B cell (primary cell): Measurements from ENCODE around the gene TNNI3K. TPM values are rescaled to one million over a fixed set of nuclear protein-coding genes. Genes with fewer than 3 reads are reported as not detected.

Experiments
- ATAC-seq: fragments of 200-7000 bp; cut with Tn5 transposase; one replicate; pipeline ENCODE4 v1.10.0; 2021; ENCODE audit warnings: low read depth, mild to moderate bottlenecking, moderate number of reproducible peaks, moderate library complexity
- CTCF ChIA-PET: fragments of 350-600 bp; sonication (Branson Sonifier 250); formaldehyde crosslinking; loops from one replicate; lab custom pipeline; 2021; ENCODE audit warnings: antibody characterized with exemption, inconsistent platforms; lab: Charles Lee
- POLR2A ChIA-PET: fragments of 350-600 bp; sonication (Branson Sonifier 250); formaldehyde crosslinking; loops from one replicate; lab custom pipeline; 2021; ENCODE audit warnings: antibody characterized with exemption; lab: Charles Lee
- DNase-seq: peaks from one replicate; pipeline ENCODE4 v3.0.0; 2013
- H2AFZ ChIP-seq: 2 replicates; pipeline ENCODE4 v1.6.1; 2012; ENCODE audit warnings: mild to moderate bottlenecking, low read depth, low read length; ENCODE audit not compliant: insufficient read depth, poor library complexity, severe bottlenecking
- H3K27ac ChIP-seq, 2 donors: 1 replicate in 1 of 2; 2 replicates in 1 of 2; pipeline ENCODE4 v1.5.1; 2012 to 2013; ENCODE audit warnings: low read length in 2 of 2, mild to moderate bottlenecking in 2 of 2, moderate library complexity in 1 of 2
- H3K27me3 ChIP-seq, 4 experiments: fragments of 200-600 bp in 1 of 4; sonication (generic) in 1 of 4; replicated peaks in 1 of 4; 1 replicate in 2 of 4; 2 replicates in 2 of 4; pipeline versions ENCODE4 v1.6.1 to v1.7.0; 2013 to 2016; ENCODE audit warnings: low read length in 3 of 4, mild to moderate bottlenecking in 2 of 4, mixed read lengths in 1 of 4, moderate library complexity in 1 of 4; ENCODE audit not compliant: insufficient read depth in 4 of 4, control insufficient read depth in 3 of 4; ENCODE audit errors: control extremely low read depth in 1 of 4
- H3K36me3 ChIP-seq, 2 experiments: replicated peaks in 1 of 2; 1 replicate in 1 of 2; 2 replicates in 1 of 2; pipeline versions ENCODE4 v1.6.1 to v1.7.1; 2013; ENCODE audit warnings: low read length in 1 of 2; ENCODE audit not compliant: insufficient read depth in 2 of 2, control insufficient read depth in 1 of 2; ENCODE audit errors: control extremely low read depth in 1 of 2, extremely low read depth in 1 of 2
- H3K4me1 ChIP-seq, 2 donors: fragments of 200-600 bp in 1 of 2; sonication (generic) in 1 of 2; 1 replicate in 1 of 2; 2 replicates in 1 of 2; pipeline versions ENCODE4 v1.5.1 to v1.6.1; 2013 to 2017; ENCODE audit warnings: low read length in 2 of 2; ENCODE audit not compliant: control insufficient read depth in 2 of 2, insufficient read depth in 2 of 2
- H3K4me2 ChIP-seq: replicated peaks from 2 replicates; pipeline ENCODE3; 2012; ENCODE audit warnings: mild to moderate bottlenecking, low read depth, low read length; ENCODE audit not compliant: poor library complexity, severe bottlenecking
- H3K4me3 ChIP-seq, 5 experiments: fragments of 200-600 bp in 1 of 5; sonication (generic) in 1 of 5; 1 replicate in 3 of 5; 2 replicates in 2 of 5; pipeline versions ENCODE4 v1.5.1 to v1.7.0; 2011 to 2016; ENCODE audit warnings: low read length in 4 of 5, mild to moderate bottlenecking in 4 of 5, low read depth in 2 of 5, control low read depth in 1 of 5, moderate library complexity in 1 of 5; ENCODE audit not compliant: insufficient read depth in 1 of 5; ENCODE audit errors: control extremely low read depth in 1 of 5, extremely low read depth in 1 of 5
- H3K79me2 ChIP-seq: fragments of 200-600 bp; sonication (generic); one replicate; pipeline ENCODE4 v1.6.0; 2016; ENCODE audit warnings: low read length; ENCODE audit not compliant: control insufficient read depth, insufficient read depth
- H3K9ac ChIP-seq: fragments of 200-600 bp; sonication (generic); 2 replicates; pipeline ENCODE4 v1.6.1; 2017; ENCODE audit warnings: mild to moderate bottlenecking, low read length, moderate library complexity
- H3K9me3 ChIP-seq, 3 donors: one replicate each; pipeline versions ENCODE4 v1.6.1 to v1.7.1; 2013; ENCODE audit warnings: low read length in 2 of 3; ENCODE audit not compliant: control insufficient read depth in 2 of 3, insufficient read depth in 1 of 3; ENCODE audit errors: control extremely low read depth in 1 of 3
- H4K20me1 ChIP-seq: 2 replicates; pipeline ENCODE4 v1.6.0; 2012; ENCODE audit warnings: mild to moderate bottlenecking, low read length; ENCODE audit not compliant: insufficient read depth, control insufficient read depth, poor library complexity, severe bottlenecking
- H3K27ac Mint-ChIP-seq: one replicate; pipeline ENCODE4 v1.8.0; 2021; ENCODE audit warnings: mixed read lengths
- H3K27me3 Mint-ChIP-seq: one replicate; pipeline ENCODE4 v1.8.0; 2021; ENCODE audit warnings: mixed read lengths
- H3K4me1 Mint-ChIP-seq: one replicate; pipeline ENCODE4 v1.8.0; 2021; ENCODE audit warnings: mixed read lengths
- H3K4me3 Mint-ChIP-seq: one replicate; pipeline ENCODE4 v1.8.0; 2021; ENCODE audit warnings: mixed read lengths
- H3K9me3 Mint-ChIP-seq: one replicate; pipeline ENCODE4 v1.8.0; 2022; ENCODE audit warnings: mixed read lengths; ENCODE audit not compliant: insufficient read depth
- CTCF ChIP-seq: fragments of 200-600 bp; IDR thresholded peaks from one replicate; pipeline ENCODE4 v1.8.0; 2022; ENCODE audit warnings: antibody characterized with exemption, mild to moderate bottlenecking
- EZH2 ChIP-seq: IDR thresholded peaks from 2 replicates; pipeline ENCODE4 v1.6.1; 2012; ENCODE audit warnings: borderline replicate concordance, low read depth, mild to moderate bottlenecking, moderate library complexity, low read length; ENCODE audit not compliant: insufficient read depth, poor library complexity, severe bottlenecking
- WGBS: methylation state at CpG from one replicate; pipeline ENCODE4 v1.1.5; 2013; ENCODE audit warnings: missing lambda C conversion rate; ENCODE audit not compliant: insufficient coverage; 5-methylcytosine and 5-hydroxymethylcytosine counted together
- intact Hi-C: fragments of 100-400 bp; cut with micrococcal nuclease; formaldehyde crosslinking; loops from one replicate; pipeline ENCODE4 v1.10.0; 2022
- polyA plus RNA-seq: library from polyadenylated mRNA; depleted of rRNA; stranded (reverse); fragments of >200 nt; gene quantifications from 2 replicates; pipeline ENCODE4 v1.2.3, GENCODE V29; 2012
- total RNA-seq, 2 donors: library from RNA; stranded (reverse); fragments of 120-200 nt in 1 of 2; gene quantifications; 1 replicate in 1 of 2; 2 replicates in 1 of 2; pipeline versions ENCODE4 v1.2.3 to v1.2.4, GENCODE V29; 2013 to 2022

Gene TNNI3K
- total and polyA plus RNA-seq, 2 donors (not counting 1 experiment from before 2014, with no cell fraction given): 0.52 to 3.1 TPM

- ATAC-seq (no peak), DNase-seq (no peak)
- Histone ChIP-seq H3K27ac (no peak overlapping the region), H3K27me3 (no peaks in the 10 kb centered on the region), H2AFZ (no peak overlapping the region), H4K20me1 (no peaks in the 10 kb centered on the region), H3K9ac (no peak overlapping the region), H3K79me2 (no peaks in the 10 kb centered on the region), H3K4me2 (no peak overlapping the region), H3K36me3 (no peaks in the 10 kb centered on the region), H3K4me1 (no peaks in the 10 kb centered on the region), H3K4me3 (no peak overlapping the region), H3K9me3 (peaks cover 0 to 7% (median 0%) of the 10 kb centered on the region in 3 donors)
- Mint-ChIP-seq H3K4me1 (no peaks in the 10 kb centered on the region), H3K27ac (no peak overlapping the region), H3K27me3 (no peaks in the 10 kb centered on the region), H3K4me3 (no peak overlapping the region), H3K9me3 (no peaks in the 10 kb centered on the region)
- WGBS: 97% methylated on average over 6 of the region's 6 CpGs
- ChIA-PET POLR2A (no interaction called here), CTCF (no interaction called here)
- intact Hi-C loops: no loop called here
- TF ChIP-seq CTCF: no peak
- TF ChIP-seq EZH2: no peak
Measured at GRCh38 chr1:74571891-74572290, 336.7 kb downstream of the TNNI3K start.

GRCh38 chr1:74578101-74578500, 342.9 kb downstream of the TNNI3K start:
- Histone ChIP-seq H3K36me3 (no peaks in the 10 kb centered on the region), H3K27ac (no peak overlapping the region), H2AFZ (no peak overlapping the region), H3K9ac (no peak overlapping the region), H4K20me1 (no peaks in the 10 kb centered on the region), H3K79me2 (no peaks in the 10 kb centered on the region), H3K4me1 (no peaks in the 10 kb centered on the region), H3K9me3 (no peaks in the 10 kb centered on the region), H3K4me3 (no peak overlapping the region), H3K4me2 (no peak overlapping the region), H3K27me3 (no peaks in the 10 kb centered on the region)
- no peak overlapping the region for H3K27ac Mint-ChIP-seq
- intact Hi-C loops: no loop called here
- H3K4me1 Mint-ChIP-seq: peaks cover 5% of the 10 kb centered on the region
- no peaks in the 10 kb centered on the region for H3K9me3 Mint-ChIP-seq
- ChIA-PET CTCF (no interaction called here), POLR2A (no interaction called here)
- no CpG with 5 or more reads among the region's 2 CpGs for WGBS
- DNase-seq (no peak), ATAC-seq (no peak)
- no peak overlapping the region for H3K4me3 Mint-ChIP-seq
- TF ChIP-seq EZH2 (no peak), CTCF (no peak)
- no peaks in the 10 kb centered on the region for H3K27me3 Mint-ChIP-seq
